Esophagus squamous epithelium (tissue), 4 donors: ENCODE results near the gene CHN2.

ENCODE experiments used
- POLR2A ChIP-seq, 4 donors: fragments of 450-650 bp; IDR thresholded peaks; one replicate each; pipeline ENCODE4 v1.6.1; 2017; ENCODE audit warnings: antibody characterized with exemption in 4 of 4, mild to moderate bottlenecking in 4 of 4, moderate library complexity in 3 of 4
- TF ChIP-seq, protein P1 (sequence below), 6 experiments: fragments of 450-650 bp in 4 of 6; fragments of 200-600 bp in 2 of 6; sonication (generic) in 2 of 6; IDR thresholded peaks; one replicate each; pipeline ENCODE4 v1.5.1; 2016 to 2019; ENCODE audit warnings: antibody characterized with exemption in 6 of 6, mild to moderate bottlenecking in 4 of 6, moderate library complexity in 4 of 6

GRCh38 chr7:29272057-29272456 lies 77.5 kb downstream of the CHN2 start:
- TF ChIP-seq, protein P1, sequence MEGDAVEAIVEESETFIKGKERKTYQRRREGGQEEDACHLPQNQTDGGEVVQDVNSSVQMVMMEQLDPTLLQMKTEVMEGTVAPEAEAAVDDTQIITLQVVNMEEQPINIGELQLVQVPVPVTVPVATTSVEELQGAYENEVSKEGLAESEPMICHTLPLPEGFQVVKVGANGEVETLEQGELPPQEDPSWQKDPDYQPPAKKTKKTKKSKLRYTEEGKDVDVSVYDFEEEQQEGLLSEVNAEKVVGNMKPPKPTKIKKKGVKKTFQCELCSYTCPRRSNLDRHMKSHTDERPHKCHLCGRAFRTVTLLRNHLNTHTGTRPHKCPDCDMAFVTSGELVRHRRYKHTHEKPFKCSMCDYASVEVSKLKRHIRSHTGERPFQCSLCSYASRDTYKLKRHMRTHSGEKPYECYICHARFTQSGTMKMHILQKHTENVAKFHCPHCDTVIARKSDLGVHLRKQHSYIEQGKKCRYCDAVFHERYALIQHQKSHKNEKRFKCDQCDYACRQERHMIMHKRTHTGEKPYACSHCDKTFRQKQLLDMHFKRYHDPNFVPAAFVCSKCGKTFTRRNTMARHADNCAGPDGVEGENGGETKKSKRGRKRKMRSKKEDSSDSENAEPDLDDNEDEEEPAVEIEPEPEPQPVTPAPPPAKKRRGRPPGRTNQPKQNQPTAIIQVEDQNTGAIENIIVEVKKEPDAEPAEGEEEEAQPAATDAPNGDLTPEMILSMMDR (IDR thresholded peaks at IDR 0.05), result no peak
- no peak for TF ChIP-seq POLR2A (IDR thresholded peaks at IDR 0.05)
